Caco-2 (cell line): ENCODE results near the gene DLG1. TPM values are rescaled to one million over a fixed set of nuclear protein-coding genes. Genes with fewer than 3 reads are reported as not detected.
A peak's percentile ranks its signal among the peaks of the same experiment; 100 is the strongest.

Experiments
- BruUV-seq: library from RNA; stranded (reverse); fragments of 400-500 nt; replicated peaks from 2 replicates; lab custom pipeline; 2021; lab: Mats Ljungman, UMichigan
- CTCF ChIA-PET: fragments of 300-600 bp; sonication (Branson Sonifier 250); formaldehyde crosslinking; loops from one replicate; lab custom pipeline; 2022; ENCODE audit warnings: antibody characterized with exemption; lab: Charles Lee
- POLR2A ChIA-PET: fragments of 300-600 bp; sonication (Branson Sonifier 250); formaldehyde crosslinking; loops from one replicate; lab custom pipeline; 2022; ENCODE audit warnings: antibody characterized with exemption; lab: Charles Lee
- DNase-seq, 2 experiments: peaks; one replicate each; pipeline versions ENCODE4 v3.0.0 to v3.0.0-alpha.2; 2020 to 2022
- H3K27me3 ChIP-seq: replicated peaks from 2 replicates; pipeline ENCODE4 v1.6.0; 2011; ENCODE audit warnings: low read length; ENCODE audit not compliant: control insufficient read depth, insufficient read depth
- H3K36me3 ChIP-seq: 2 replicates; pipeline ENCODE4 v1.5.1; 2011; ENCODE audit warnings: low read length; ENCODE audit not compliant: control insufficient read depth, insufficient read depth
- H3K4me1 ChIP-seq: fragments of 250-450 bp; sonication (Bioruptor Pico); 2 replicates; pipeline ENCODE4 v1.5.1; 2020; ENCODE audit warnings: mild to moderate bottlenecking
- H3K4me3 ChIP-seq: 2 replicates; pipeline ENCODE4 v1.5.1; 2011; ENCODE audit warnings: low read depth, mild to moderate bottlenecking, control low read depth, low read length
- H3K9me3 ChIP-seq: fragments of 250-450 bp; sonication (Bioruptor Pico); 2 replicates; pipeline ENCODE4 v1.5.1; 2020; ENCODE audit warnings: mild to moderate bottlenecking, moderate library complexity
- H3K27ac Mint-ChIP-seq: one replicate; pipeline ENCODE4 v1.8.0; 2022; ENCODE audit warnings: mixed read lengths; ENCODE audit not compliant: unreplicated experiment
- H3K27me3 Mint-ChIP-seq: one replicate; pipeline ENCODE4 v1.8.0; 2022; ENCODE audit warnings: mixed read lengths; ENCODE audit not compliant: insufficient read depth, unreplicated experiment
- H3K36me3 Mint-ChIP-seq: one replicate; pipeline ENCODE4 v1.8.0; 2022; ENCODE audit warnings: mild to moderate bottlenecking, mixed read lengths; ENCODE audit not compliant: insufficient read depth, unreplicated experiment
- H3K4me1 Mint-ChIP-seq: one replicate; pipeline ENCODE4 v1.8.0; 2022; ENCODE audit warnings: low read depth, mixed read lengths; ENCODE audit not compliant: unreplicated experiment
- H3K4me3 Mint-ChIP-seq: one replicate; pipeline ENCODE4 v1.8.0; 2022; ENCODE audit warnings: mild to moderate bottlenecking, moderate library complexity, mixed read lengths; ENCODE audit not compliant: unreplicated experiment
- H3K9me3 Mint-ChIP-seq: one replicate; pipeline ENCODE4 v1.8.0; 2022; ENCODE audit warnings: mixed read lengths; ENCODE audit not compliant: unreplicated experiment
- intact Hi-C: fragments of 100-400 bp; cut with micrococcal nuclease; formaldehyde crosslinking; loops from one replicate; pipeline ENCODE4 v1.10.0; 2022; ENCODE audit not compliant: unreplicated experiment
- total RNA-seq: library from RNA; stranded (reverse); gene quantifications from 2 replicates; pipeline ENCODE4 v1.2.3, GENCODE V29; 2022
- TF ChIP-seq, protein P1 (sequence below), 2 experiments: fragments of 200-600 bp in 1 of 2; IDR thresholded peaks; 1 replicate in 1 of 2; 2 replicates in 1 of 2; pipeline versions ENCODE4 v1.5.1 to v1.8.0; 2011 to 2022; ENCODE audit warnings: antibody characterized with exemption in 1 of 2, control low read depth in 1 of 2, inconsistent platforms in 1 of 2, low read depth in 1 of 2, low read length in 1 of 2, mild to moderate bottlenecking in 1 of 2, moderate library complexity in 1 of 2; ENCODE audit not compliant: insufficient read depth in 1 of 2, severe bottlenecking in 1 of 2, unreplicated experiment in 1 of 2

The DLG1 gene
- total RNA-seq, 1 experiment from 2014 or later: 167 TPM

DNA sequence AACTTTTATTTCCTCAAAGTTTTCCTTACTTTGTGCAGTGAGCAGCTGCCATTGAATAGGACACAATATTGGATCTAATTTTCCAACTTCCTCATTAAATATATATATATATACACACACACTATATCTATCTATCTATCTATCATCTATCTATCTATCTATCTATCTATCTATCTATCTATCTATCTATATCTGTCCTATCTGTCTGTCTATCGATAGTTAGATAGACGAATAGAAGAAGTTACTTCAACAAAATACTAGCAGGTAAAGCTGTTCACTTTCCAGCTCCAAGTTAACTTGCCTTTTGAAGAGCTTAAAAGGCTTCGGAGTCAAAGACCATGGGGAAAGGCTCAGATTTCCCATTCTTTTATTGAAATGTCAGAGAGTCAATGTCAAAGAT lies 3.6 kb upstream of the DLG1 start:
- POLR2A ChIA-PET: no interaction called here
- H3K36me3 ChIP-seq: no peaks in the 10 kb centered on the region
- no peaks in the 10 kb centered on the region for H3K27me3 ChIP-seq
- H3K9me3 ChIP-seq: no peaks in the 10 kb centered on the region
- no peak for DNase-seq
- TF ChIP-seq, protein P1, sequence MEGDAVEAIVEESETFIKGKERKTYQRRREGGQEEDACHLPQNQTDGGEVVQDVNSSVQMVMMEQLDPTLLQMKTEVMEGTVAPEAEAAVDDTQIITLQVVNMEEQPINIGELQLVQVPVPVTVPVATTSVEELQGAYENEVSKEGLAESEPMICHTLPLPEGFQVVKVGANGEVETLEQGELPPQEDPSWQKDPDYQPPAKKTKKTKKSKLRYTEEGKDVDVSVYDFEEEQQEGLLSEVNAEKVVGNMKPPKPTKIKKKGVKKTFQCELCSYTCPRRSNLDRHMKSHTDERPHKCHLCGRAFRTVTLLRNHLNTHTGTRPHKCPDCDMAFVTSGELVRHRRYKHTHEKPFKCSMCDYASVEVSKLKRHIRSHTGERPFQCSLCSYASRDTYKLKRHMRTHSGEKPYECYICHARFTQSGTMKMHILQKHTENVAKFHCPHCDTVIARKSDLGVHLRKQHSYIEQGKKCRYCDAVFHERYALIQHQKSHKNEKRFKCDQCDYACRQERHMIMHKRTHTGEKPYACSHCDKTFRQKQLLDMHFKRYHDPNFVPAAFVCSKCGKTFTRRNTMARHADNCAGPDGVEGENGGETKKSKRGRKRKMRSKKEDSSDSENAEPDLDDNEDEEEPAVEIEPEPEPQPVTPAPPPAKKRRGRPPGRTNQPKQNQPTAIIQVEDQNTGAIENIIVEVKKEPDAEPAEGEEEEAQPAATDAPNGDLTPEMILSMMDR (IDR thresholded peaks at IDR 0.05; ENCODE audit: insufficient read depth in 1 of 2, low read depth in 1 of 2, low read length in 1 of 2, severe bottlenecking in 1 of 2, unreplicated experiment in 1 of 2): no peak
- intact Hi-C loops: no loop called here
- Mint-ChIP-seq H3K27me3 (no peaks in the 10 kb centered on the region), H3K27ac (peak overlapping the region; percentile 38), H3K36me3 (peaks cover 31% of the 10 kb centered on the region), H3K9me3 (no peaks in the 10 kb centered on the region), H3K4me1 (peaks cover 40% of the 10 kb centered on the region), H3K4me3 (no peak overlapping the region)
- no peak overlapping the region for H3K4me3 ChIP-seq
- no TSS peak for BruUV-seq
- CTCF ChIA-PET: no interaction called here
- peaks cover 31% of the 10 kb centered on the region for H3K4me1 ChIP-seq

DNA sequence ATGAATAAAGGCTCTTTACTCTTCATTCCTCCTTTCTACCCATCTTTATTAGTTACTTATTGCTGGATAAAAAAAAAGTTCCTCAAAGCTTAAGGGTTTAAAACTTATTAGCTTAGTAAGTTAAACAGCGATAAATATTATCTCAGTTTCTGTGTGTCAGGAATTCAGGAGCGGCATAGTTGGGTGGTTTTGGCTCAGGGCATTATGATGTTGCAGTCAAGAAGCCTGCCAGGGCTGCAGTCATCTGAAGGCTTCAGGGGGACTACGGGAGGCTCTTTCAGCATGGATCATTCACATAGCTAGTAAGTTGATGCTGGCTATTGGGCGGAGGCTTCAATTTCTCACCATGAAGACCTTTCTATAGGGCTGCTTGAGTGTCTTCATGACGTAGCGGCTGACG lies 1.9 kb upstream of the DLG1 start:
- H3K4me1 Mint-ChIP-seq: peaks cover 28% of the 10 kb centered on the region

DNA sequence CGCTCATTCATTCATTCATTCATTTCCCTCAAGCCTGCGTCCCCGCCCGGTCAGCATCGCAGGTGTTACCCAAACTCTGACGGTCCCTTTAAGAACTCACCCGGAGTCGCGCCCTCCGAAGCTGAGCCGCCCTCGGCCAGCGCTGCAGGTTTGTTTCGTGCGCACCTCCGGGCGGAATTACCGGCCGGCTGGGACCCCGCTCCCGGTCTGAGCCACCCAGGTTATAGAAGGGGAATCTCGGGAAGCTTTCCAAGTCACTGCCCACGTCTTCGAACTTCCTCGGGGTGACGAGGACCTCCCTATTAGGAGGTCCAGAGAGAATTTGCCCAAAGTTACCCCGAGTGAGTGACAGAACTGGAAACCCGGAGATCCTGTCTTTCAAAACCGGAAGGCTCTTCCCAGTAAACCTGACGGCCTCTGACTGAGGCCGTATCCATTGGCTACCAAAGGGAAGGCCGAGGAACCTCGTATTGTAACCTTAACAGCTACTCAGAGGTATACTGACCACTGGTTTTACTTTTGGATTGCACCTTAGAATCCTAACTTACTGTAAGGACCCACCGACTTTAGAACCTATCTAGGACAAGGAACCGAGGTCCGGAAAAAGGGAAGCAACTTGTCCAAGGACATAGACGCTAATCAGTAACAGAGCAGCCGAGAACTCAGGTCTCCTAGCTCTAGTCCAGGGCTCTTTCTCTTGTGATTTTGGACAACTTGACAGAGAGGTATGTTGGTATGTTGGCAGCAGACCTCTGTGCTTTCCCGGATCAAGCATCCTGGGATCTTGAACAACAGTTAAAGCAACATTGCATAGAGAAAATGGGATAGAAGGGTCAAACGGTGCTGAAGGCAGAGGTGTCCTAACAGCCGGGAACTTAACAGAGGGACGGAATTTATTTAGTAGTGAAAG lies 788 bp upstream of the DLG1 start:
- intact Hi-C loops: loop anchor here (1.0 to 5.0 kb wide), 5 partner anchors 35 to 208 kb away; no protein-coding TSS in a partner anchor
- H3K4me3 ChIP-seq: peak overlapping the region; percentile 88
- H3K4me1 ChIP-seq: peaks cover 29% of the 10 kb centered on the region
- H3K27me3 ChIP-seq: no peaks in the 10 kb centered on the region
- DNase-seq: peak; percentile 78 to 80
- TF ChIP-seq, protein P1 (IDR thresholded peaks at IDR 0.05; ENCODE audit: insufficient read depth in 1 of 2, low read depth in 1 of 2, low read length in 1 of 2, severe bottlenecking in 1 of 2, unreplicated experiment in 1 of 2): no peak
- Mint-ChIP-seq H3K4me1 (peaks cover 28% of the 10 kb centered on the region), H3K27me3 (no peaks in the 10 kb centered on the region), H3K36me3 (peaks cover 44% of the 10 kb centered on the region), H3K4me3 (peak overlapping the region; percentile 73), H3K27ac (peak overlapping the region; percentile 95), H3K9me3 (no peaks in the 10 kb centered on the region)
- no peaks in the 10 kb centered on the region for H3K9me3 ChIP-seq
- POLR2A ChIA-PET: no interaction called here
- CTCF ChIA-PET: interaction anchor here (1.0 kb wide), 1 partner anchor 185 kb away, joined by 4 read pairs; no protein-coding TSS in a partner anchor
- BruUV-seq: TSS peak; percentile 87
- H3K36me3 ChIP-seq: no peaks in the 10 kb centered on the region

More for the DNA sequence above, 1.9 kb upstream of the DLG1 start:
- BruUV-seq: no TSS peak
- H3K9me3 ChIP-seq: no peaks in the 10 kb centered on the region
- no peak for DNase-seq
- CTCF ChIA-PET: no interaction called here
- Mint-ChIP-seq H3K4me3 (peak overlapping the region; percentile 73), H3K9me3 (no peaks in the 10 kb centered on the region), H3K36me3 (peaks cover 36% of the 10 kb centered on the region), H3K27me3 (no peaks in the 10 kb centered on the region), H3K27ac (peak overlapping the region; percentile 95)
- H3K4me1 ChIP-seq: peaks cover 28% of the 10 kb centered on the region
- intact Hi-C loops: no loop called here
- TF ChIP-seq, protein P1 (IDR thresholded peaks at IDR 0.05; ENCODE audit: insufficient read depth in 1 of 2, low read depth in 1 of 2, low read length in 1 of 2, severe bottlenecking in 1 of 2, unreplicated experiment in 1 of 2): no peak
- H3K27me3 ChIP-seq: no peaks in the 10 kb centered on the region
- no peaks in the 10 kb centered on the region for H3K36me3 ChIP-seq
- no peak overlapping the region; the same call in 1 of the 2 replicates for H3K4me3 ChIP-seq
- POLR2A ChIA-PET: interaction anchor here (0.6 kb wide), 1 partner anchor 1586 kb away, joined by 4 read pairs; no protein-coding TSS in a partner anchor
